ENCODE measurements around the gene ZNF710. TPM values are rescaled to one million over a fixed set of nuclear protein-coding genes. Genes with fewer than 3 reads are reported as not detected.
A peak's percentile ranks its signal among the peaks of the same experiment; 100 is the strongest.

The ZNF710 gene
- total and polyA plus RNA-seq, 2 of the 13 experiments (the other 11 are each of a cell fraction or from before 2014, with no cell fraction given) = 4.7 to 20.6 TPM

GRCh38 chr15:90004671-90005070, 3.5 kb downstream of the ZNF710 start (continued):
- TF ChIP-seq, protein P1, sequence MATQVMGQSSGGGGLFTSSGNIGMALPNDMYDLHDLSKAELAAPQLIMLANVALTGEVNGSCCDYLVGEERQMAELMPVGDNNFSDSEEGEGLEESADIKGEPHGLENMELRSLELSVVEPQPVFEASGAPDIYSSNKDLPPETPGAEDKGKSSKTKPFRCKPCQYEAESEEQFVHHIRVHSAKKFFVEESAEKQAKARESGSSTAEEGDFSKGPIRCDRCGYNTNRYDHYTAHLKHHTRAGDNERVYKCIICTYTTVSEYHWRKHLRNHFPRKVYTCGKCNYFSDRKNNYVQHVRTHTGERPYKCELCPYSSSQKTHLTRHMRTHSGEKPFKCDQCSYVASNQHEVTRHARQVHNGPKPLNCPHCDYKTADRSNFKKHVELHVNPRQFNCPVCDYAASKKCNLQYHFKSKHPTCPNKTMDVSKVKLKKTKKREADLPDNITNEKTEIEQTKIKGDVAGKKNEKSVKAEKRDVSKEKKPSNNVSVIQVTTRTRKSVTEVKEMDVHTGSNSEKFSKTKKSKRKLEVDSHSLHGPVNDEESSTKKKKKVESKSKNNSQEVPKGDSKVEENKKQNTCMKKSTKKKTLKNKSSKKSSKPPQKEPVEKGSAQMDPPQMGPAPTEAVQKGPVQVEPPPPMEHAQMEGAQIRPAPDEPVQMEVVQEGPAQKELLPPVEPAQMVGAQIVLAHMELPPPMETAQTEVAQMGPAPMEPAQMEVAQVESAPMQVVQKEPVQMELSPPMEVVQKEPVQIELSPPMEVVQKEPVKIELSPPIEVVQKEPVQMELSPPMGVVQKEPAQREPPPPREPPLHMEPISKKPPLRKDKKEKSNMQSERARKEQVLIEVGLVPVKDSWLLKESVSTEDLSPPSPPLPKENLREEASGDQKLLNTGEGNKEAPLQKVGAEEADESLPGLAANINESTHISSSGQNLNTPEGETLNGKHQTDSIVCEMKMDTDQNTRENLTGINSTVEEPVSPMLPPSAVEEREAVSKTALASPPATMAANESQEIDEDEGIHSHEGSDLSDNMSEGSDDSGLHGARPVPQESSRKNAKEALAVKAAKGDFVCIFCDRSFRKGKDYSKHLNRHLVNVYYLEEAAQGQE (IDR thresholded peaks at IDR 0.05; ENCODE audit: borderline replicate concordance in 1 of 2, low read depth in 1 of 2, low read length in 2 of 2) = no peak
- TF ChIP-seq ZFY (CRISPR knock-in tag; IDR thresholded peaks at IDR 0.05) = peak; percentile 46; the same call in 1 of the 2 replicates
- TF ChIP-seq ZNF598 (CRISPR knock-in tag; IDR thresholded peaks at IDR 0.05; ENCODE audit: borderline replicate concordance) = 0 out of 2 replicates have a peak, but pooled peaks have one; percentile 38
- TF ChIP-seq, protein P2, sequence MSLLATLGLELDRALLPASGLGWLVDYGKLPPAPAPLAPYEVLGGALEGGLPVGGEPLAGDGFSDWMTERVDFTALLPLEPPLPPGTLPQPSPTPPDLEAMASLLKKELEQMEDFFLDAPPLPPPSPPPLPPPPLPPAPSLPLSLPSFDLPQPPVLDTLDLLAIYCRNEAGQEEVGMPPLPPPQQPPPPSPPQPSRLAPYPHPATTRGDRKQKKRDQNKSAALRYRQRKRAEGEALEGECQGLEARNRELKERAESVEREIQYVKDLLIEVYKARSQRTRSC (CRISPR knock-in tag; IDR thresholded peaks at IDR 0.05; ENCODE audit: low read depth) = no peak
- TF ChIP-seq NR2F6 (IDR thresholded peaks at IDR 0.05) = no peak
- peak; percentile 32; the same call in 1 of the 2 replicates for TF ChIP-seq NR2F6 (CRISPR knock-in tag; IDR thresholded peaks at IDR 0.05)
- TF ChIP-seq SIN3A (IDR thresholded peaks at IDR 0.05; ENCODE audit: borderline replicate concordance, low read depth, low read length) = no peak
- no peak for TF ChIP-seq ZNF761 (CRISPR knock-in tag; conservative IDR thresholded peaks at IDR 0.05)
- TF ChIP-seq MAFF (IDR thresholded peaks at IDR 0.05; ENCODE audit: low read depth, low read length) = no peak
- TF ChIP-seq ZNF263 (CRISPR knock-in tag; IDR thresholded peaks at IDR 0.05) = no peak
- TF ChIP-seq, protein P3, sequence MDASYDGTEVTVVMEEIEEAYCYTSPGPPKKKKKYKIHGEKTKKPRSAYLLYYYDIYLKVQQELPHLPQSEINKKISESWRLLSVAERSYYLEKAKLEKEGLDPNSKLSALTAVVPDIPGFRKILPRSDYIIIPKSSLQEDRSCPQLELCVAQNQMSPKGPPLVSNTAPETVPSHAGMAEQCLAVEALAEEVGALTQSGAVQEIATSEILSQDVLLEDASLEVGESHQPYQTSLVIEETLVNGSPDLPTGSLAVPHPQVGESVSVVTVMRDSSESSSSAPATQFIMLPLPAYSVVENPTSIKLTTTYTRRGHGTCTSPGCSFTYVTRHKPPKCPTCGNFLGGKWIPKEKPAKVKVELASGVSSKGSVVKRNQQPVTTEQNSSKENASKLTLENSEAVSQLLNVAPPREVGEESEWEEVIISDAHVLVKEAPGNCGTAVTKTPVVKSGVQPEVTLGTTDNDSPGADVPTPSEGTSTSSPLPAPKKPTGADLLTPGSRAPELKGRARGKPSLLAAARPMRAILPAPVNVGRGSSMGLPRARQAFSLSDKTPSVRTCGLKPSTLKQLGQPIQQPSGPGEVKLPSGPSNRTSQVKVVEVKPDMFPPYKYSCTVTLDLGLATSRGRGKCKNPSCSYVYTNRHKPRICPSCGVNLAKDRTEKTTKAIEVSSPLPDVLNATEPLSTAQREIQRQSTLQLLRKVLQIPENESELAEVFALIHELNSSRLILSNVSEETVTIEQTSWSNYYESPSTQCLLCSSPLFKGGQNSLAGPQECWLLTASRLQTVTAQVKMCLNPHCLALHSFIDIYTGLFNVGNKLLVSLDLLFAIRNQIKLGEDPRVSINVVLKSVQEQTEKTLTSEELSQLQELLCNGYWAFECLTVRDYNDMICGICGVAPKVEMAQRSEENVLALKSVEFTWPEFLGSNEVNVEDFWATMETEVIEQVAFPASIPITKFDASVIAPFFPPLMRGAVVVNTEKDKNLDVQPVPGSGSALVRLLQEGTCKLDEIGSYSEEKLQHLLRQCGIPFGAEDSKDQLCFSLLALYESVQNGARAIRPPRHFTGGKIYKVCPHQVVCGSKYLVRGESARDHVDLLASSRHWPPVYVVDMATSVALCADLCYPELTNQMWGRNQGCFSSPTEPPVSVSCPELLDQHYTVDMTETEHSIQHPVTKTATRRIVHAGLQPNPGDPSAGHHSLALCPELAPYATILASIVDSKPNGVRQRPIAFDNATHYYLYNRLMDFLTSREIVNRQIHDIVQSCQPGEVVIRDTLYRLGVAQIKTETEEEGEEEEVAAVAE (CRISPR knock-in tag; IDR thresholded peaks at IDR 0.05; ENCODE audit: borderline replicate concordance) = no peak
- peak in 1 of 2 experiments; percentile 50; a peak in 2 of 4 replicates for TF ChIP-seq POLR2A (IDR thresholded peaks at IDR 0.05; ENCODE audit: insufficient read depth in 1 of 2, low read depth in 2 of 2, low read length in 2 of 2)
- TF ChIP-seq NFATC3 (CRISPR knock-in tag; IDR thresholded peaks at IDR 0.05) = 0 out of 2 replicates have a peak, but pooled peaks have one; percentile 6
- peak; percentile 53; the same call in 1 of the 2 replicates for TF ChIP-seq PHF21A (CRISPR knock-in tag; IDR thresholded peaks at IDR 0.05)
- no peak for TF ChIP-seq DPF2 (CRISPR knock-in tag; IDR thresholded peaks at IDR 0.05; ENCODE audit: borderline replicate concordance, low read depth)
- no peak for TF ChIP-seq ATF3 (CRISPR knock-in tag; IDR thresholded peaks at IDR 0.05)
- TF ChIP-seq, protein P4, sequence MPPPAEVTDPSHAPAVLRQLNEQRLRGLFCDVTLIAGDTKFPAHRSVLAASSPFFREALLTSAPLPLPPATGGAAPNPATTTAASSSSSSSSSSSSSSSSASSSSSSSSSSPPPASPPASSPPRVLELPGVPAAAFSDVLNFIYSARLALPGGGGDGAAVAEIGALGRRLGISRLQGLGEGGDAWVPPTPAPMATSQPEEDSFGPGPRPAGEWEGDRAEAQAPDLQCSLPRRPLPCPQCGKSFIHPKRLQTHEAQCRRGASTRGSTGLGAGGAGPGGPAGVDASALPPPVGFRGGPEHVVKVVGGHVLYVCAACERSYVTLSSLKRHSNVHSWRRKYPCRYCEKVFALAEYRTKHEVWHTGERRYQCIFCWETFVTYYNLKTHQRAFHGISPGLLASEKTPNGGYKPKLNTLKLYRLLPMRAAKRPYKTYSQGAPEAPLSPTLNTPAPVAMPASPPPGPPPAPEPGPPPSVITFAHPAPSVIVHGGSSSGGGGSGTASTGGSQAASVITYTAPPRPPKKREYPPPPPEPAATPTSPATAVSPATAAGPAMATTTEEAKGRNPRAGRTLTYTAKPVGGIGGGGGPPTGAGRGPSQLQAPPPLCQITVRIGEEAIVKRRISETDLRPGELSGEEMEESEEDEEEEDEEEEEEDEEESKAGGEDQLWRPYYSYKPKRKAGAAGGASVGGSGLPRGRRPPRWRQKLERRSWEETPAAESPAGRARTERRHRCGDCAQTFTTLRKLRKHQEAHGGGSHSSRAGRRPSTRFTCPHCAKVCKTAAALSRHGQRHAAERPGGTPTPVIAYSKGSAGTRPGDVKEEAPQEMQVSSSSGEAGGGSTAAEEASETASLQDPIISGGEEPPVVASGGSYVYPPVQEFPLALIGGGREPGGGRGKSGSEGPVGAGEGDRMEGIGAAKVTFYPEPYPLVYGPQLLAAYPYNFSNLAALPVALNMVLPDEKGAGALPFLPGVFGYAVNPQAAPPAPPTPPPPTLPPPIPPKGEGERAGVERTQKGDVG (CRISPR knock-in tag; IDR thresholded peaks at IDR 0.05; ENCODE audit: borderline replicate concordance) = 0 out of 2 replicates have a peak, but pooled peaks have one; percentile 48
- TF ChIP-seq ZNF746 (CRISPR knock-in tag; IDR thresholded peaks at IDR 0.05) = 0 out of 2 replicates have a peak, but pooled peaks have one; percentile 34
- TF ChIP-seq ZNF24 (IDR thresholded peaks at IDR 0.05) = 0 out of 2 replicates have a peak, but pooled peaks have one; percentile 11

Data from HepG2 (cell line).